ENCODE data around the gene MANF.

MANF gene

DNA sequence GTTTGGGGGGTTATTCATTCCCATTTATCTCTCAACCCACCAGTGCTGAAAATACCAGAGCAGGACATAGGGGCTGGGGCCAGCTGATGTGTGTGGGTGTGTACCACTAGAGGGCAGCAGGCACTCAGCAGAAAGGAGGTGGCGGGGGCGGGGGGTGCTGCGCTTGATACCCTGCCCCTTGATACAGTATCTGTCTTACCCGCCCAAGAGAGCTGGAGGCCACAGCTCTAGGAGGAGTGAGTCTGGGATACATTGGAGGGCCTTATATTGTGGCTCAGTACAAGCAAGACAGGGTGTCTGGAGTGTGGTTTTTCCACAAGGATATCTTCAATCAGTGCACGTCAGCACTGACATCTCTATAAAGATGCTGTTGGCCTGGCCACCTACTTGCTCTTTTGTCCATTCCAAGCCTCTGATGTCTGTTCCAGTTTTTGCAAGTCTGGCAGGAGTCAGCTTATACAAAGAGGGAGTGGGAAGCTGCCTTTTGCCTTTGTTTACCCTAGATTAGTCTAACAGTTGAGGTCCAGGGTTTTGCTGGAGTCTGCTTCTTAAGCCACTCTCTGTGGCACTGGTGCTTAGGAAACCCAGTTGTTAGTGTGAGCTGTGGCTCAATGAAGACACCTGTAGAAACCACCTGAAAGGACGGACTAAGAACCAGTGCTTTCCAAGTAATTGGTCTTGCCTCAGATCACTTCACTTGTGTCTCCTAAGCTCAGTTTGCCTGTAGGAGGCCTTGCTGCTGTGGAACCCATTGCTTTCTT is 4.5 kb downstream of the MANF start:
- DNase-seq (peak in 2 of 3 experiments; percentile 37 to 42), ATAC-seq (replicated peaks) (no peak)
- Mint-ChIP-seq H3K27ac (peak overlapping the region; percentile 72 to 80), H3K27me3 (no peaks in the 10 kb centered on the region), H3K4me3 (peak overlapping the region; percentile 13 to 51), H3K9me3 (no peaks in the 10 kb centered on the region), H3K36me3 (ENCODE audit: insufficient read depth) (peaks cover 83% of the 10 kb centered on the region), H3K4me1 (ENCODE audit: low read depth in 2 of 2) (peaks cover 51% of the 10 kb centered on the region in 2 donors)

DNA sequence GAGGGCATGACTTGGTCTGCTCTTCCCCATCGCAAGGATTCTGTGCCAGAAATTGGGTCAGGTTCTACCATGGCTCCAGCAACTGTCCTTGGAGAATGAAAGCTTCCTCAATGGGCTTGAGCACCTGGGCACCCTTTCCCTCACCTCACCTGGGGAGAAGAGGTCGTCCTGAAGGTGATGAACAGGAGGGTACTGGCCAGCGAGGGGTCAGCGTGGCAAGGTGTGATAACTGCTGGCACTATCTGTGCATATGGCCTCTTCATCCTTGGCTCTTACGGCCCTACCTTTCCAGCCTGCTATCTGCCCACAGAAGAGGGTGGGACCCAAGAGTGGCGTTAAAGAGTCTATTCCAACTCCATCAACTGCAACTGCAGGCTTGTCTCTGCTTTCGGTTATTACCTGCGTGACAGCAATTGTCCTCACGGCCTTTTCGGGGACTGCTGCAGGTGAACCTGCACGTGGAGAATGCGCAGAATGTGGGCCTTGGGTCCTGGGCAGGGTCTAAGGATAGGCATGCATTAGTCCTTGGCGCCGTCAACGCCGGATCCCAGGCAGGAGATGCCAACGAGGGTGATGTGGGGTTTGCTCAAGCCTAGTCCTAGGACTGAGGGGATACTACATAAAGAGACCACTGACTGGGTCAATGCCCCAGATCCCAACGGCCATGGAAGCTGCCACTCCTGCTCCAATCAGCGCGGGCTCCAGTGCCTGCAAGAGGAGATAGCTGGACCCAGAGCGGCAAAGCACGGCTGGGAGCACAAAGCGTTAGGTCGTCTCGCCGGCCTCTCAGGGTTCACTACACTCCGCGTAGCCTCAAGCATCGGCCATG is 5.4 kb downstream of the MANF start:
- DNase-seq: no peak
- peaks cover 52 to 58% of the 10 kb centered on the region in 2 donors for H3K4me1 Mint-ChIP-seq (ENCODE audit: low read depth in 2 of 2)
- H3K4me3 Mint-ChIP-seq: peak overlapping the region; percentile 54 to 67
- H3K27ac Mint-ChIP-seq: peak overlapping the region in 1 of 2 donors; percentile 66
- no peak for ATAC-seq (replicated peaks)
- H3K27me3 Mint-ChIP-seq: no peaks in the 10 kb centered on the region
- no peaks in the 10 kb centered on the region for H3K9me3 Mint-ChIP-seq
- H3K36me3 Mint-ChIP-seq (ENCODE audit: insufficient read depth): peaks cover 84% of the 10 kb centered on the region

DNA sequence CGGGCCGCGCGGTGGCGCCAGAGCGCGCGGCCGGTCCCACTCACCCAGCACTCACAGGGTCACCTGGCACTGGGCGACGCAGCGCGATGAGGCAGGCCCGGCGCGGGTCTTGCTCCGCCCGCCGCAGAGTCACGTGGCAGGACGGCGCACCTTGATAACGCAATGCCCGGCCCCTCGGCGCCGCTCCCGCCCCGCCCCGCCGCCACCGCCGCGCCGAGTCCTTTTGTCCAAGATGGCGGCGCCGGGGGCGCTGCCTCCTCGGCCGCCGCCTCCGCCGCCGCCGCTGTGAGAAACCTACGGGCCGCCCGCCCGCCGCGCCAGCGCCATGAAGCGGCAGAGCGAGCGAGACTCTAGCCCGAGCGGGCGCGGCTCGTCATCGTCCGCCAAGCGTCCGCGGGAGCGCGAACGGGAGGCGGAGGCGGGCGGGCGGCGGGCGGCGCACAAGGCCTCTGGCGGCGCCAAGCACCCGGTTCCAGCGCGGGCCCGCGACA is 6.0 kb downstream of the MANF start, which contains the start of gene RBM15B:
TSS of gene RBM15B (plus strand) at position 211 of the 491 bp plus-strand sequence. CDS start at position 326, 115 bp downstream.
- peaks cover 82% of the 10 kb centered on the region for H3K36me3 Mint-ChIP-seq (ENCODE audit: insufficient read depth)
- DNase-seq: peak; percentile 94 to 96 (median 96)
- H3K4me1 Mint-ChIP-seq (ENCODE audit: low read depth in 2 of 2): peaks cover 45 to 57% of the 10 kb centered on the region in 2 donors
- H3K4me3 Mint-ChIP-seq: peak within 1 kb of the TSS; percentile 79 to 84
- peak; percentile 89 for ATAC-seq (replicated peaks)
- H3K9me3 Mint-ChIP-seq: no peaks in the 10 kb centered on the region
- no peaks in the 10 kb centered on the region for H3K27me3 Mint-ChIP-seq
- H3K27ac Mint-ChIP-seq: peak within 1 kb of the TSS; percentile 93

DNA sequence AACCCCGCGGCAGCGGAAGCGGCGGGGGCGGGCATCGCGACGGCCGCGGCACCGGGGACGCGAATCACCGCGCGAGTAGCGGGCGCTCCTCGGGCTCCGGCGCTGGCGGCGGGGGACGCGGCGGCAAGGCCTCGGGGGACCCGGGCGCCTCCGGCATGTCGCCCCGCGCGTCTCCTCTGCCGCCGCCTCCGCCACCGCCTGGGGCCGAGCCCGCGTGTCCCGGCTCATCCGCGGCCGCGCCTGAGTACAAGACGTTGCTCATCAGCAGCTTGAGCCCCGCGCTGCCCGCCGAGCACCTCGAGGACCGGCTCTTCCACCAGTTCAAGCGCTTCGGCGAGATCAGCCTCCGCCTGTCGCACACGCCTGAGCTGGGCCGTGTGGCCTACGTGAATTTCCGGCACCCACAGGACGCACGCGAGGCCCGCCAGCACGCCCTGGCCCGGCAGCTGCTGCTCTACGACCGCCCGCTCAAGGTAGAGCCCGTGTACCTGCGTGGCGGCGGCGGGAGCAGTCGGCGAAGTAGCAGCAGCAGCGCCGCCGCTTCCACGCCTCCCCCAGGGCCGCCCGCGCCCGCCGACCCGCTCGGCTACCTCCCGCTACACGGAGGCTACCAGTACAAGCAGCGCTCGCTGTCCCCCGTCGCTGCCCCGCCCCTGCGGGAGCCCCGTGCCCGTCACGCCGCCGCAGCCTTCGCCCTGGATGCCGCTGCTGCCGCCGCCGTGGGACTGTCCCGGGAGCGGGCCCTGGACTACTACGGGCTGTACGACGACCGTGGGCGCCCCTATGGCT is 6.7 kb downstream of the MANF start:
- H3K27ac Mint-ChIP-seq: peak overlapping the region; percentile 93
- DNase-seq: peak; percentile 40 to 51 (median 50)
- ATAC-seq (replicated peaks): peak; percentile 44
- no peaks in the 10 kb centered on the region for H3K9me3 Mint-ChIP-seq
- H3K36me3 Mint-ChIP-seq (ENCODE audit: insufficient read depth): peaks cover 82% of the 10 kb centered on the region
- H3K27me3 Mint-ChIP-seq: no peaks in the 10 kb centered on the region
- H3K4me1 Mint-ChIP-seq (ENCODE audit: low read depth in 2 of 2): peaks cover 44 to 57% of the 10 kb centered on the region in 2 donors
- H3K4me3 Mint-ChIP-seq: peak overlapping the region; percentile 79 to 84

DNA sequence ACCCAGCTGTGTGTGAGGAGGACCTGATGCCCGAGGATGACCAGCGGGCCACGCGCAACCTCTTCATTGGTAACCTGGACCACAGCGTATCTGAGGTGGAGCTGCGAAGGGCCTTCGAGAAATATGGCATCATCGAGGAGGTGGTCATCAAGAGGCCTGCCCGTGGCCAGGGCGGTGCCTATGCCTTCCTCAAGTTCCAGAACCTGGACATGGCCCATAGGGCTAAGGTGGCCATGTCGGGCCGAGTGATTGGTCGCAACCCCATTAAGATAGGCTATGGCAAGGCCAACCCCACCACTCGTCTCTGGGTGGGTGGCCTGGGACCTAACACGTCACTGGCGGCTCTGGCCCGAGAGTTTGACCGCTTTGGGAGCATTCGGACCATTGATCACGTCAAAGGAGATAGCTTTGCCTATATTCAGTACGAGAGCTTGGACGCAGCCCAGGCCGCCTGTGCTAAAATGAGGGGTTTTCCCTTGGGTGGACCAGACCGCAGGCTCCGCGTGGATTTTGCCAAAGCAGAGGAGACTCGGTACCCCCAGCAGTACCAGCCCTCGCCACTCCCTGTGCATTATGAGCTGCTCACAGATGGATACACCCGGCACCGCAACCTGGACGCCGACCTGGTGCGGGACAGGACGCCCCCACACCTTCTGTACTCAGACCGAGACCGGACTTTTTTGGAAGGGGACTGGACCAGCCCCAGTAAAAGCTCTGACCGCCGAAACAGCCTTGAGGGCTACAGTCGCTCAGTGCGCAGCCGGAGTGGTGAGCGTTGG is 7.5 kb downstream of the MANF start:
- peak overlapping the region; percentile 79 to 84 for H3K4me3 Mint-ChIP-seq
- H3K27me3 Mint-ChIP-seq: no peaks in the 10 kb centered on the region
- H3K36me3 Mint-ChIP-seq (ENCODE audit: insufficient read depth): peaks cover 81% of the 10 kb centered on the region
- H3K9me3 Mint-ChIP-seq: no peaks in the 10 kb centered on the region
- peak overlapping the region; percentile 93 for H3K27ac Mint-ChIP-seq
- H3K4me1 Mint-ChIP-seq (ENCODE audit: low read depth in 2 of 2): peaks cover 41 to 53% of the 10 kb centered on the region in 2 donors
- no peak for DNase-seq
- no peak for ATAC-seq (replicated peaks)

DNA sequence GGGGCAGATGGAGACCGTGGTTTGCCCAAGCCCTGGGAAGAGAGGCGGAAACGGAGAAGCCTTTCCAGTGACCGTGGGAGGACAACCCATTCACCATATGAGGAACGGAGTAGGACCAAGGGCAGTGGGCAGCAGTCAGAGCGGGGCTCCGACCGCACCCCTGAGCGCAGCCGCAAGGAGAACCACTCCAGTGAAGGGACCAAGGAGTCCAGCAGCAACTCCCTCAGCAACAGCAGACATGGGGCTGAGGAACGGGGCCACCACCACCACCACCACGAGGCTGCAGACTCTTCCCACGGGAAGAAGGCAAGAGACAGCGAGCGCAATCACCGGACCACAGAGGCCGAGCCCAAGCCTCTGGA is 8.0 kb downstream of the MANF start:
- Mint-ChIP-seq H3K36me3 (ENCODE audit: insufficient read depth) (peaks cover 81% of the 10 kb centered on the region), H3K27me3 (no peaks in the 10 kb centered on the region), H3K9me3 (no peaks in the 10 kb centered on the region), H3K27ac (peak overlapping the region in 1 of 2 donors; percentile 93), H3K4me1 (ENCODE audit: low read depth in 2 of 2) (peaks cover 37 to 48% of the 10 kb centered on the region in 2 donors), H3K4me3 (peak overlapping the region in 1 of 2 donors; percentile 84)
- DNase-seq (no peak), ATAC-seq (replicated peaks) (no peak)

DNA sequence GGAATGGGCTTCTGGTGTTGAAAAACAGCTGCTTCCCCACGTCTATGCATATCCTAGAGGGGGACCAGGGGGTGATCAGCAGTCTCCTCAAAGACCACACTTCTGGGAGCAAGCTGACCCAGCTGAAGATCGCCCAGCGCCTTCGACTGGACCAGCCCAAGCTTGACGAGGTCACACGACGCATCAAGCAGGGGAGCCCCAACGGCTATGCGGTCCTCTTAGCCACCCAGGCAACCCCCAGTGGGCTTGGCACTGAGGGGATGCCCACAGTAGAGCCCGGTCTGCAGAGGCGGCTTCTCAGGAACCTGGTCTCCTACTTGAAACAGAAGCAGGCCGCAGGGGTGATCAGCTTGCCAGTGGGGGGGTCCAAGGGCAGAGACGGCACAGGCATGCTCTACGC is 8.5 kb downstream of the MANF start:
- ATAC-seq (replicated peaks): no peak
- Mint-ChIP-seq H3K36me3 (ENCODE audit: insufficient read depth) (peaks cover 78% of the 10 kb centered on the region), H3K4me3 (peak overlapping the region in 1 of 2 donors; percentile 84), H3K27me3 (no peaks in the 10 kb centered on the region), H3K4me1 (ENCODE audit: low read depth in 2 of 2) (peaks cover 37 to 44% of the 10 kb centered on the region in 2 donors), H3K9me3 (no peaks in the 10 kb centered on the region), H3K27ac (peak overlapping the region; percentile 81 to 93)
- no peak for DNase-seq

DNA sequence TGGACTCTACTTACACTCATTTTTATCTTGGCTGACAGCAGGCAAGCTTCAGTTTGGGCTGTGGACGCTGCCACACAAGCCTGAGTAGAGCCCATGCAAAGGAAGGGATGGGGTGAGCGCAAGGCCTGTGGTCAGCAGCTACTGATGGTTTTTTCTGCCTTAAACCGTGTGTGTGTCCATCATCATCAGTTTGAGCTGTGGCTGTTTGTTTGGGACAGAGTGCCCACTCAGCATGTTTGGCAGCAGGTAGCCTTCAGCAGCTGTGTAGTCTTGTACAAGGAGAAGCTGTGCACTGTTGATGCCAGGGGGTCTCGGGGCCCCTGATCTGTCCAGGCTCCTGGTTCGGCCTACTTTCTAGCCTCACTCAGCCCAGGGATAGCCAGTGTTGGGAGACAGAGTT is 9.4 kb downstream of the MANF start:
- no peaks in the 10 kb centered on the region for H3K27me3 Mint-ChIP-seq
- peaks cover 32 to 39% of the 10 kb centered on the region in 2 donors for H3K4me1 Mint-ChIP-seq (ENCODE audit: low read depth in 2 of 2)
- H3K9me3 Mint-ChIP-seq: no peaks in the 10 kb centered on the region
- peaks cover 68% of the 10 kb centered on the region for H3K36me3 Mint-ChIP-seq (ENCODE audit: insufficient read depth)
- H3K4me3 Mint-ChIP-seq: peak overlapping the region; percentile 25 to 27
- DNase-seq (no peak), ATAC-seq (replicated peaks) (no peak)
- peak overlapping the region; percentile 81 to 87 for H3K27ac Mint-ChIP-seq

DNA sequence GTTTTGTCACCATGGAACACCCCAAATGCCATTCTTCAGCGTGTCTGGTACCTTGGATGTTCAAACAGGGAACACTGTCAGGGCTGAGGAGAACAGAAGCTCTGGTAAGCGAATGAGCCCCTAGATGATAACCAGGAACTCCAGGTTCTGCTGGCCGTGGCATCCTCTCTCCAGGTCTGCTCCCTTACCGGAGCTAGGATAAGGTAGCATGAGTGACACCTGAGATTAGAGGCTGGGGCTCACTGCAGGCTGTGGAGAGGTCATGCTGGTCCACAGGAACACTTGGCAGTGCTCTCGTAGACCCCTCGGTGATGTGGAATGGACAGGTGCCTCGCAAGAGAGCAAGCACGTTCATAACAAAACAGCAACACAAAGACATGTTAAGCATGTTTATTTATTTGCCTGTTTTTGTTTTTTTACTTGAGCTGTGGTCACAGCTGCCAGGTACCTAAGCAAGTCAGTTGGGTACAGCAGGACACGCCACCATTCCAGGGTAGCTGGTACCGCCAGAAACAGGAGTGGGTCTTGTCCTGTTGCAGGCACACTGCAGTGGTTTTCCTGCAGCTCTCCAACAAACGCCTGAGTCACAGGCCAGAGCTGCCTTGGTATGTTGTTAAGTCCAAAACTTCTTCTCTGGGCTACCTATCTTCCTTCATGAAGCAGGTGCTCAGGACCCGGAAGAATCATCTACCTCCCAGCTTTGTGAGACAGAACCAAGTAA is 10.6 kb downstream of the MANF start:
- Mint-ChIP-seq H3K9me3 (no peaks in the 10 kb centered on the region), H3K4me1 (ENCODE audit: low read depth in 2 of 2) (peaks cover 28 to 35% of the 10 kb centered on the region in 2 donors), H3K4me3 (peak overlapping the region in 1 of 2 donors; percentile 25), H3K27me3 (no peaks in the 10 kb centered on the region), H3K27ac (peak overlapping the region; percentile 81 to 87), H3K36me3 (ENCODE audit: insufficient read depth) (peaks cover 60% of the 10 kb centered on the region)
- no peak for ATAC-seq (replicated peaks)
- DNase-seq: no peak

DNA sequence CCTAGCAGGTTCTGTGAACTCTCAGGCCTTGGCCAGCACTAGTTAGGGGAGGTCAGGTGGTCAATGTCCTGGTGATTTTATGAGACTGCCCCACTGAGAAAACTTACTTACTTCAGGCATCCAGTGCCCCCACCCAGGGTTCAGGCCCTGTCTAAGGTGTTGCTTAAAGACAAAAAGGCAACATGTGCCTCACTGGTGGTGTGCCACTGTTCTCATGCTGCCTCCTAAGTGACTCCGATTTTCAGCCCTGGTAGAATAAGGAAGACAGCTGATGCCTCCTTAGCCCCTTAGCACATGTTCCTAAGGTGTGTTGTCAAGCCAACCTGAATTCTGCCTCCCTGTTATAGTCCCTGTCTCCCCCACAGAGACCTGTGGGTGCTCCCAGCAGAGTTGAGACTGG is 11.3 kb downstream of the MANF start:
- H3K27me3 Mint-ChIP-seq: no peaks in the 10 kb centered on the region
- no peaks in the 10 kb centered on the region for H3K9me3 Mint-ChIP-seq
- no peak overlapping the region for H3K4me3 Mint-ChIP-seq
- ATAC-seq (replicated peaks): no peak
- peak overlapping the region; percentile 8 to 73 for H3K27ac Mint-ChIP-seq
- peaks cover 28 to 34% of the 10 kb centered on the region in 2 donors for H3K4me1 Mint-ChIP-seq (ENCODE audit: low read depth in 2 of 2)
- no peak for DNase-seq
- H3K36me3 Mint-ChIP-seq (ENCODE audit: insufficient read depth): peaks cover 67% of the 10 kb centered on the region

DNA sequence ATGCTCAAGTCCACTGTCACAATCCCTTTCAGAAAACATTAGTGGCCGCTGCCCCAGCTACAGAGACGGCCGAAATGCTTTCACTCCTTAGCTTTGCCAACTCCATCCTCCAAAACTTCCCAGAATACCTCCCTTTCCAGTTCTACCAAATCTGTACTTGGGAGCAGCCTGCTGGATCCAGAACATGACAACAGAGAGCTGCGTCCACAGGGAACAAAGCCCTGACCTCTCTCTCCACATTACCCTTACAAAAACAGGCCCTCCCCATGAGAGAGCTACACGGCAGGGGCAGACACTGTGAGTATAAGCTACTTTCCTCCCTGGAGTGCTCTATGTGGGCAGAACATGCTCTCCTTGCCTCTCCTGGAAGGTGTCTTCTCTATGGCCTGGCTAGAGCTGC is 12.3 kb downstream of the MANF start:
- no peak for DNase-seq
- ATAC-seq (replicated peaks): no peak
- peaks cover 28 to 34% of the 10 kb centered on the region in 2 donors for H3K4me1 Mint-ChIP-seq (ENCODE audit: low read depth in 2 of 2)
- peak overlapping the region; percentile 55 to 73 for H3K27ac Mint-ChIP-seq
- no peaks in the 10 kb centered on the region for H3K27me3 Mint-ChIP-seq
- H3K9me3 Mint-ChIP-seq: no peaks in the 10 kb centered on the region
- peaks cover 70% of the 10 kb centered on the region for H3K36me3 Mint-ChIP-seq (ENCODE audit: insufficient read depth)
- no peak overlapping the region for H3K4me3 Mint-ChIP-seq
